ENCODE results near the gene CACNA1C. TPM values are rescaled to one million over a fixed set of nuclear protein-coding genes. Genes with fewer than 3 reads are reported as not detected.

The CACNA1C gene
- total RNA-seq, 8 experiments from 2014 or later = 0.97 to 36.4 (median 5.1) TPM

GRCh38 chr12:2403221-2403976 is 350.6 kb downstream of the CACNA1C start:
- in situ Hi-C loops (cut with MboI; ENCODE audit: low pct_unique_long_range_greater_than_20kb in 2 of 9, low sequenced_read_pairs in 9 of 9, unreplicated experiment in 9 of 9) = no loop called here
- Histone ChIP-seq H3K27ac (no peak overlapping the region), H3K4me1 (replicated peaks in 1 of 2) (no peaks in the 10 kb centered on the region), H3K4me3 (no peak overlapping the region)
- no peak for ATAC-seq (replicated peaks in 6 of 8)
- 60 to 100% (median 77%) methylated on average over 1 to 11 of the region's 14 CpGs; no CpG with 5 or more reads in 6 of the 10 experiments for WGBS, 10 experiments

- Histone ChIP-seq H3K4me3 (no peak overlapping the region), H3K4me1 (replicated peaks in 1 of 2) (no peaks in the 10 kb centered on the region), H3K27ac (no peak overlapping the region)
- ATAC-seq (replicated peaks in 6 of 8) = no peak
- 71 to 100% (median 89%) methylated on average over 1 to 9 of the region's 9 CpGs for WGBS, 10 experiments
- in situ Hi-C loops (cut with MboI; ENCODE audit: low pct_unique_long_range_greater_than_20kb in 2 of 9, low sequenced_read_pairs in 9 of 9, unreplicated experiment in 9 of 9) = no loop called here
These were observed 352.3 kb downstream of the CACNA1C start for GRCh38 chr12:2405039-2405438.

GRCh38 chr12:2406903-2407302 is 354.1 kb downstream of the CACNA1C start:
- ATAC-seq (replicated peaks in 6 of 8) = no peak
- 80 to 100% (median 86%) methylated on average over 1 to 2 of the region's 10 CpGs; no CpG with 5 or more reads in 7 of the 10 experiments for WGBS, 10 experiments
- H3K27ac ChIP-seq = no peak overlapping the region
- in situ Hi-C loops (cut with MboI; ENCODE audit: low pct_unique_long_range_greater_than_20kb in 2 of 9, low sequenced_read_pairs in 9 of 9, unreplicated experiment in 9 of 9) = no loop called here
- H3K4me1 ChIP-seq (replicated peaks in 1 of 2) = no peaks in the 10 kb centered on the region
- no peak overlapping the region for H3K4me3 ChIP-seq

- Histone ChIP-seq H3K4me3 (no peak overlapping the region), H3K27ac (no peak overlapping the region), H3K4me1 (replicated peaks in 1 of 2) (no peaks in the 10 kb centered on the region)
- in situ Hi-C loops (cut with MboI; ENCODE audit: low pct_unique_long_range_greater_than_20kb in 2 of 9, low sequenced_read_pairs in 9 of 9, unreplicated experiment in 9 of 9) = no loop called here
- 50 to 100% (median 71%) methylated on average over 1 to 3 of the region's 3 CpGs; no CpG with 5 or more reads in 1 of the 10 experiments for WGBS, 10 experiments
- ATAC-seq (replicated peaks in 6 of 8) = no peak
These were observed 355.5 kb downstream of the CACNA1C start for GRCh38 chr12:2408262-2408661.

- WGBS, 10 experiments = 80 to 100% (median 90%) methylated on average over 1 to 16 of the region's 21 CpGs; no CpG with 5 or more reads in 1 of the 10 experiments
- Histone ChIP-seq H3K4me3 (no peak overlapping the region), H3K27ac (no peak overlapping the region), H3K4me1 (replicated peaks in 1 of 2) (no peaks in the 10 kb centered on the region)
- ATAC-seq (replicated peaks in 6 of 8) = peak in 2 of 8 experiments; percentile 47 to 50
- in situ Hi-C loops (cut with MboI; ENCODE audit: low pct_unique_long_range_greater_than_20kb in 2 of 9, low sequenced_read_pairs in 9 of 9, unreplicated experiment in 9 of 9) = no loop called here
These were observed 357.0 kb downstream of the CACNA1C start for GRCh38 chr12:2409656-2410265.

GRCh38 chr12:2410496-2410895 is 357.7 kb downstream of the CACNA1C start:
- in situ Hi-C loops (cut with MboI; ENCODE audit: low pct_unique_long_range_greater_than_20kb in 2 of 9, low sequenced_read_pairs in 9 of 9, unreplicated experiment in 9 of 9) = no loop called here
- Histone ChIP-seq H3K4me3 (no peak overlapping the region), H3K27ac (no peak overlapping the region), H3K4me1 (replicated peaks in 1 of 2) (no peaks in the 10 kb centered on the region)
- peak in 5 of 8 experiments; percentile 29 to 87 (median 58) for ATAC-seq (replicated peaks in 6 of 8)
- 74 to 100% (median 89%) methylated on average over 2 to 4 of the region's 10 CpGs; no CpG with 5 or more reads in 4 of the 10 experiments for WGBS, 10 experiments

GRCh38 chr12:2411011-2411410 is 358.2 kb downstream of the CACNA1C start:
- WGBS, 10 experiments = 83 to 87% methylated on average over 2 to 3 of the region's 7 CpGs; no CpG with 5 or more reads in 8 of the 10 experiments
- ATAC-seq (replicated peaks in 6 of 8) = no peak
- in situ Hi-C loops (cut with MboI; ENCODE audit: low pct_unique_long_range_greater_than_20kb in 2 of 9, low sequenced_read_pairs in 9 of 9, unreplicated experiment in 9 of 9) = no loop called here
- Histone ChIP-seq H3K4me1 (replicated peaks in 1 of 2) (no peaks in the 10 kb centered on the region), H3K27ac (no peak overlapping the region), H3K4me3 (no peak overlapping the region)

GRCh38 chr12:2411616-2412304 is 359.0 kb downstream of the CACNA1C start:
- WGBS, 10 experiments = 90 to 100% methylated on average over 1 to 2 of the region's 12 CpGs; no CpG with 5 or more reads in 8 of the 10 experiments
- ATAC-seq (replicated peaks in 6 of 8) = no peak

GRCh38 chr12:2412305-2412643 is 359.5 kb downstream of the CACNA1C start:
- no peak for ATAC-seq (replicated peaks in 6 of 8)
- in situ Hi-C loops (cut with MboI; ENCODE audit: low pct_unique_long_range_greater_than_20kb in 2 of 9, low sequenced_read_pairs in 9 of 9, unreplicated experiment in 9 of 9) = no loop called here
- 20 to 100% (median 77%) methylated on average over 1 to 9 of the region's 9 CpGs for WGBS, 10 experiments
- H3K4me1 ChIP-seq (replicated peaks in 1 of 2) = no peaks in the 10 kb centered on the region
- no peak overlapping the region for H3K4me3 ChIP-seq
- H3K27ac ChIP-seq = no peak overlapping the region

More at GRCh38 chr12:2411616-2412304, 359.0 kb downstream of the CACNA1C start:
- no peak overlapping the region for H3K4me3 ChIP-seq
- H3K27ac ChIP-seq = no peak overlapping the region
- H3K4me1 ChIP-seq (replicated peaks in 1 of 2) = no peaks in the 10 kb centered on the region
- in situ Hi-C loops (cut with MboI; ENCODE audit: low pct_unique_long_range_greater_than_20kb in 2 of 9, low sequenced_read_pairs in 9 of 9, unreplicated experiment in 9 of 9) = no loop called here

- no peak for ATAC-seq (replicated peaks in 6 of 8)
- Histone ChIP-seq H3K4me1 (replicated peaks in 1 of 2) (no peaks in the 10 kb centered on the region), H3K4me3 (no peak overlapping the region), H3K27ac (no peak overlapping the region)
- in situ Hi-C loops (cut with MboI; ENCODE audit: low pct_unique_long_range_greater_than_20kb in 2 of 9, low sequenced_read_pairs in 9 of 9, unreplicated experiment in 9 of 9) = no loop called here
- 90 to 100% (median 97%) methylated on average over 1 to 6 of the region's 8 CpGs; no CpG with 5 or more reads in 6 of the 10 experiments for WGBS, 10 experiments
These were observed 360.5 kb downstream of the CACNA1C start for GRCh38 chr12:2413301-2413700.

GRCh38 chr12:2413999-2414792 is 361.4 kb downstream of the CACNA1C start:
- WGBS, 10 experiments = 40 to 77% (median 63%) methylated on average over 1 to 12 of the region's 13 CpGs; no CpG with 5 or more reads in 2 of the 10 experiments
- H3K4me3 ChIP-seq = no peak overlapping the region
- ATAC-seq (replicated peaks in 6 of 8) = no peak
- H3K4me1 ChIP-seq (replicated peaks in 1 of 2) = no peaks in the 10 kb centered on the region
- H3K27ac ChIP-seq = no peak overlapping the region
- in situ Hi-C loops (cut with MboI; ENCODE audit: low pct_unique_long_range_greater_than_20kb in 2 of 9, low sequenced_read_pairs in 9 of 9, unreplicated experiment in 9 of 9) = no loop called here

GRCh38 chr12:2414810-2415567 is 362.2 kb downstream of the CACNA1C start:
- in situ Hi-C loops (cut with MboI; ENCODE audit: low pct_unique_long_range_greater_than_20kb in 2 of 9, low sequenced_read_pairs in 9 of 9, unreplicated experiment in 9 of 9) = no loop called here
- 77 to 99% (median 94%) methylated on average over 4 to 14 of the region's 19 CpGs; no CpG with 5 or more reads in 1 of the 10 experiments for WGBS, 10 experiments
- H3K4me3 ChIP-seq = no peak overlapping the region
- no peaks in the 10 kb centered on the region for H3K4me1 ChIP-seq (replicated peaks in 1 of 2)
- no peak overlapping the region for H3K27ac ChIP-seq
- ATAC-seq (replicated peaks in 6 of 8) = no peak
